ENCODE measurements around the gene IFFO2.

Gene IFFO2

GRCh38 chr1:18875107-18875795, 81.2 kb downstream of the IFFO2 start:
- in situ Hi-C loops (cut with HindIII; ENCODE audit: low pct_ligation_motif_present, low sequenced_read_pairs): no loop called here
- no peaks in the 10 kb centered on the region for H3K36me3 ChIP-seq (replicated peaks)
- H3K27ac ChIP-seq: no peak overlapping the region
- H3K4me3 ChIP-seq (ENCODE audit: low read depth, low read length): no peak overlapping the region
- DNase-seq: peak; percentile 87
- no peaks in the 10 kb centered on the region for H3K27me3 ChIP-seq (replicated peaks)
- peak; percentile 94 for TF ChIP-seq CTCF (IDR thresholded peaks at IDR 0.05; ENCODE audit: low read depth, low read length, missing control alignments)

GRCh38 chr1:18874600-18874999, 81.9 kb downstream of the IFFO2 start:
- in situ Hi-C loops (cut with HindIII; ENCODE audit: low pct_ligation_motif_present, low sequenced_read_pairs): no loop called here
- Histone ChIP-seq H3K27me3 (replicated peaks) (no peaks in the 10 kb centered on the region), H3K27ac (no peak overlapping the region), H3K36me3 (replicated peaks) (no peaks in the 10 kb centered on the region), H3K4me3 (ENCODE audit: low read depth, low read length) (no peak overlapping the region)
- TF ChIP-seq CTCF (IDR thresholded peaks at IDR 0.05; ENCODE audit: low read depth, low read length, missing control alignments): no peak
- DNase-seq: no peak

GRCh38 chr1:18874036-18874435, 82.4 kb downstream of the IFFO2 start:
- Histone ChIP-seq H3K36me3 (replicated peaks) (no peaks in the 10 kb centered on the region), H3K27me3 (replicated peaks) (no peaks in the 10 kb centered on the region), H3K4me3 (ENCODE audit: low read depth, low read length) (no peak overlapping the region), H3K27ac (no peak overlapping the region)
- DNase-seq: no peak
- in situ Hi-C loops (cut with HindIII; ENCODE audit: low pct_ligation_motif_present, low sequenced_read_pairs): no loop called here
- no peak for TF ChIP-seq CTCF (IDR thresholded peaks at IDR 0.05; ENCODE audit: low read depth, low read length, missing control alignments)

- Histone ChIP-seq H3K36me3 (replicated peaks) (no peaks in the 10 kb centered on the region), H3K27ac (no peak overlapping the region), H3K4me3 (ENCODE audit: low read depth, low read length) (no peak overlapping the region), H3K27me3 (replicated peaks) (no peaks in the 10 kb centered on the region)
- TF ChIP-seq CTCF (IDR thresholded peaks at IDR 0.05; ENCODE audit: low read depth, low read length, missing control alignments): no peak
- DNase-seq: no peak
- in situ Hi-C loops (cut with HindIII; ENCODE audit: low pct_ligation_motif_present, low sequenced_read_pairs): no loop called here
Observed at GRCh38 chr1:18872071-18872611, 84.3 kb downstream of the IFFO2 start.

GRCh38 chr1:18871401-18872070, 84.9 kb downstream of the IFFO2 start:
- DNase-seq: no peak
- in situ Hi-C loops (cut with HindIII; ENCODE audit: low pct_ligation_motif_present, low sequenced_read_pairs): no loop called here
- Histone ChIP-seq H3K36me3 (replicated peaks) (no peaks in the 10 kb centered on the region), H3K27me3 (replicated peaks) (no peaks in the 10 kb centered on the region), H3K4me3 (ENCODE audit: low read depth, low read length) (no peak overlapping the region), H3K27ac (no peak overlapping the region)
- no peak for TF ChIP-seq CTCF (IDR thresholded peaks at IDR 0.05; ENCODE audit: low read depth, low read length, missing control alignments)
